ENCODE results near the gene ARF1.

The ARF1 gene

DNA sequence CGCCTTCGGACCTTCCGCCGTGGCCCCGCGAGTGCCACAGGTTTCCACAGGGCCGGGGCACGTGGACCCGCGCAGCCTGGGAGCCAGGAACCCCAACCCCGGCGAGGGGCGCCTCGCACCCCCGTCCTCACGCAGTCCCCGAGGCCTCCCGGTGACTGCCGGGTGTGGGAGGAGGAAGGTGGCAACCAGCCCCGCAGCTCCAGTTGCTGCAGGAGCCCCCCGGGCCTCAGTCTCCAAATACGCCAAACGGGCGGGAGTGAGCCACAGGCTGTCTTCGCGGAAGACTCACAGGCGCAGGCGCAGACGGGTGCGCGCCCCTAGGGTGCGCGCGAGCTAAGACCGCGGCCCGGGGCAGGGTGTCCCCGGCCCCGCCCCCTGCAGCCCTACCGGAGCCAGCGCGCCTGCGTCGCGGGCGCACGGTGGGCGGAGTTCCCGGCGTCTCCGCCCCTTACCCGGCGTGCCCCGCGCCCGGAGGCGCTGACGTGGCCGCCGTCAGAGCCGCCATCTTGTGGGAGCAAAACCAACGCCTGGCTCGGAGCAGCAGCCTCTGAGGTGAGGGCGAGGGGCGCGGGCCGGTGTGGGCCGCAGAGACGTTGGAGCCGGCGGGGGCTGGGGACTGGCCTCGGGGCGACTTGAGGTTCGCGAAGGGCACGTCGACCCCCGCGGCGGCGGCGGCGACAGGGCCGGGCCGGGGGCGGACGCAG, at the start of gene ARF1:
ARF1 (plus strand) TSS at position 495 of the 704 bp plus-strand sequence. CDS start 14,407 bp downstream, outside the sequence.
- DNase-seq = peak; percentile 67

DNA sequence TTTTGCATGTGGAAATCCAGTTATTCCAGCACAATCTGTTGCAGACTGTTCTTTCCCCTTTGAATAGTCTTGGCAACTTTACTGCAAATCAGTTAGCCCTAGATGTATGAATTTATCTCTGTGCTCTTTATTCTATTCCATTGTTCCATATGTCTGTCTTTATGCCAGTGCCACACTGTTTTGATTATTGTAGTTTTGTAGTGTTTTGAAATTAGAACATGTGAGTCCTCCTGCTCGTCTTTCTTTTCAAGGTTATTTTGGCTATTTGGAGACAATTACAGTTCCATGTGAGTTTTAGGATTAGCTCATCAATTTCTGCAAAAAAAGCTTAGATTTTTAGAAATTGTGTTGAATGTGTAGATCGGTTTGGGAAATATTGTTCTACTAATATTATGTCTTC, 49.1 kb upstream of the ARF1 start:
- DNase-seq = no peak

DNA sequence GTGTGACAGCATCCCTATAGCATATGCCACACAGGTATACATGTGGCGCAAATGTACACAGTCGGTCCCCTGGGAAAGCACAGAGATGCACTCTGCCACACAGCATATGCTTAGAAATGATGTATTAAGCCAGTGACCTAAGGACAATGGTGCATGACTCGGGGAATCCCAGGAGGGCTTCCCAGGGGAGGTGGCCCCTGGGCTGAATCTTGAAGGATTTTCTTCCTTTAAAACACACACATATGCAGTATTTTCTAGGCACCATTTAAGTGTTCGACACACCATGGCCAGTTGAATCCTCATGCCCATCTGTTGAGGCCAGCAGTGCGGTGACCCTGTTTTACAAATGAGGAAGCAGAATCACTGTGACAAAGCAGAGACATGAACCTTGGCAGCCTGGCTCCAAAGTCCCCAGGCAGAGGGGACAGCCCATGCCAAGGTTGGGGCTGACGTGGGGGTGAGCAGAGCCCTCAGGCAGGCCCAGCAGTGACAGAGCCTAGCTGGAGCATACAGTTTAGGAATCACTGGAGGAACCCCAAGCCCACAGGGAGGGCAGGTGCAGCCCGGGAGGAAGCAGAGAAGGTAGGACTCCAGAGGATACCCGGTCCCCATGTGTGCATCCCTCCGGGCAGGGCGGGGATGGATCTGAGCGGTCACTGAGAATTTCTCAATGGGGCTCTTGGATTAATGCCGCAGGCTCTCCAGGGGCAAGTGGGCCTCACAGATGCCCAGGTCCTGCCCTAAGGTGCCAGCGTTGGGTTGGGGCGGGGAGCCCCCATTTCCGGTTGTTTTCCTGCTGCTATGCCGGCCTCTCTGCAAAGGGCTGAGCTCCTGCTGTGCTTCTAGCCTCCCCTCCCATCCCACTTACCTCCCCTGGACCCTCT, 47.3 kb upstream of the ARF1 start:
- DNase-seq = no peak

DNA sequence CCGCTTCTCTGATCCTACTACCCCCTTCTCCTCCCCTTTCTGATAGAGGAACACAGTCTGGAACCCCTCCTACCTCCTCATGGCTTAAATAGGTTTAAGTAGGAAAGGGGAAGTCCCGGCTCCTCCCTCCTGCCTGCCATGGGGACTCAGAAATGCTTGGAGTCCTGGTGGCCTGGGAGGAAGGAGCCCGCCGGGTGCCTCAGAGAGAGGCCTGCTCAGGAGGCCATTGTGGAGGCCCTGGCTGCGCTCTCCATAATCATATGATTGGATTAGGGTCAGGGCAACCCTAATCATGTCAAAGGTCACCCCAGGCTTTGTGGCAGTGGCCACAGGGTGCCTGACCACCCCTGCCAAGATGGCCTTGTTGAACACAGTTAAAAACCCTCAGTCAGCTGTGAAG, 46.7 kb upstream of the ARF1 start:
- no peak for DNase-seq

DNA sequence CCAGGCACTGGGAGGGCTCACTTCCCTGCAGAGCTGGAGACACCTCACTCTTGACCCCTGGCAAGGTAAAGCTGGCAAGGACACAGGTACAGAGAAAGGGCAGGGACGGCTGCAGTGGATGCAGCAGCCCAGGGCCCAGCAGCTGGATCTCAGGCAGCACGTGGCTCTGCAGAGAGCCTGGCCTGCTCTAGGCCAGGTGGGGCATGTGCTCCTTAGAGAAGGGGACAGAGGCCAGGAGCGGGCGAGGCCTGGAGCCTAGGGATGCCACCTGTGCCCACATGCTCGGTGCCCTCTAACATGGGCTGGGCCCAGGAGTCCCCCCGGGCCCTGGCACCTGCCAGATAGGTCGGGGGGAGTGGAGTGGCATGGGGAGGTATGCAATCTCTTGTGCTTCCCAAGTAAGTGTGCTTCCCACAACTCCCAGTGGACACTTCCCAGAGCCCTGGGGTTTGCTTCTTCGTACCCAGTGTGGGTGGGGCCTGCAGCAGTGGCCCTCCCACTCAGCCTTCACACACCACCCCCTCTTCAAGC, 45.7 kb upstream of the ARF1 start:
- DNase-seq = no peak

DNA sequence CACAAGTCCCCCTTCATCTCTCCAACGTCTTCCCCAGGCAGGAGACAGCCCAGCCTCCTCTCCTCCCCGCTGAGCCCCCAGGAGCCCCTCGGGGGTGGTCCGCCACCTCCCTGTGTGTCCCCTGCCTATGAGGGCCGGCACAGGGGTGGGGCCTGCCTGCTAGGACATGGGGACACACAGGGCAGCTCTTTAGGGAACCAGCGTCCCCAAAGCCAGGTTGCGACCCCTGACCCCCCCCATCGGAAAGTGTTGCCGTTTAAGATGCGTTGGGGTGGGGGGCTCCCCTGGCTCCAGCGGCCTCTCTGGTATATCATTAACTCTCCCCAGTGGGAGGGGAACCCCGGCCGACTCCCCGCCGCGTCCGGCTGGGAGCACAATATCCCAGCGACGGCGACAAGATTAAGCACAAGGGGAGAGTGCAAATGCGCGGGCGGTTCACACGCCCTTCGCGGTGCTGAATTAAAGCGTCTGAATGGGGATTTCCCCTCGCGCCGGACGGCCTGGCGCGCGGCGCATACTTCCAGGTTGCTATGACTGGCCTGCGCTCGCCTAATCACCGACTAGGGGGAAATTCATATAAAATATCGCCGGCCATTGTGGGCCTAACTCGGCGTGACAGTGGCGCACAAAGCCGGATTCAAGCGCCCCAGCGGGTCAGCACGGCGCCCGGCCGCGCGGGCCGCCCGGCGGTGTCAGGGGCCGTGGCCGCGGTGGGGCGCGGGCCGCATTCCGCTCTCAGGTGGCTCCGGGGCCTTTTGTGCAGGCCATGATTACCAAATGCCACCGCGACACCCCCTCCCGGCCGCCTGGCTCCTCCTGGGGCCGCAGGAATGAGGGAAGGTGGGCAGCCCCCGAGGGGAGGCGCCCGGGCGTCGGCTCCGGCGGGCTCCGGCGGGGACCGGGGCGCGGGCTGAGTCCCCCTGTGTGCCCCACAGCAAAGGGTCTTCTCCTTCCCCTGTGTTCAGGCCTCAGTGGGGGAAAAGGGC, 44.8 kb upstream of the ARF1 start:
- DNase-seq = no peak

DNA sequence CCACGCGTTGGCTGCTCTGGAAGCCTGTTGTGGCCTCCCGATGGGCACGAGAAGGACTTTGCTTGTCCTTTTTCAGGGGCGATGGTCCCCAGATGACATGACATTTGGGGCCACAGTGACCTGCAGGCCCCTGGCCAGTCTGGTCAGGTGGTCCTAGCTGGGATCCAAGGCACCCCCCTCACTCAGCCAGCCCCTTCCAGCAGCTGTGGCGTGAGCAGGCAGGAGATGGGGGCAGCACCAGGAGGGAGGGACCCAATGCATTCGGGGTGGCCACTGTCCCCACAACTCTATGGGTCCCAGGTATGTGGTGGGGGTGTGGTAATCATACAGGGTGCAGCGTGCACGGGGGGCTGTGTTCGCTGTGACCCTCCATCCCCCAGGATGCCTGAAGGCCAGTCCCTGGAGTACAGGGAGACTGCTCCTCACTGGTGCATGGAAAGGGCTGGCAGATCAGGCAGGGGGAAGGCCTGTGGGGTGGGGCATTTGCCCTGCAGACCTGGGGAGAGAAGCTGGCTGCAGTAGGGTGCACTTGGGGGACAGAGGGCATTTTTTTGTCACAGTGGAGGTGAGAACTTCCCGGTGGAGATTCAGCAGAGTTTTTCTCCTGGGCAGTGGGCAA, 44.0 kb upstream of the ARF1 start:
- DNase-seq = no peak

DNA sequence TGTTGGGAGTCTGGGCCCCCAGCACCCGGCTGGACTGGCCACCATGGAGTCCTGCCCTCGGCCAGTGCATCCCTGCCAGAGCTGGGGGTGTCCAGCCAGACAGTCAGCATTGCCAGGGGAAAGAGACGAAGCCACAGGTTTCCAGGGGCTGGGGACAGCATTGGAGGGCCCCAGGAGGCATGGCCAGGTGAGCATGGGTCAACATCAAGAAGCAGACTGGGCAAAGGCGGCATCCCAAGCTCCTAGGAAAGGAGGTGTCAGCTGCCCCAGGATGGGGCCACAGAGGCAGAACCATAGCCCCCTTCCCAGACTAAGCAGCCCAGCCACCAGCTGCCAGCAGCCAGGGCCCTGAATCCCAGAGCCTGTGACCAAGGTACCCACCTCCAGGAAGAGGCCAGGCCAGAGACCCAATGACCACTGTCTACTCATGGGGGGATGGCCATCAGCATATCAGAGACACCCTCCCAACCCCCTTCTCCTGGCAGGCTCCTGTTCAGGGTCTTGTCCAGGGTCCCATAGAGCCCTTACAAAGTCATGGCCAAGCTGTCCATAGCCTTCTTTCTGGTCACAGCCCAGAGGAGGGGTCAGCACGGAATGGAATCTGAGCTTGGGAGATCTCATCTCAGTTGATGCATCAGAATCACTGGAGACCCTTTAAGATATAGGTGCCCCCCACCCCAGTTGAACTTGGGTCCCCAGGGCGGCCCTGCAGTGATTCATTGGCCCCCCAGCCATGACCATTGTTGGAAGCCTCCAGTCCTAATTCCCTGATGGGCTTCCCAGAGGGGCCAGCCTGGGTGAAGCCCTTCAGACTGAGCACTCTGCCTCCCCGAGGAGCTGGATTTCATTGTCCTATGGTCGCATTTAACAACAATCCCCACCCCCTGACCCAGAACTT, 43.3 kb upstream of the ARF1 start:
- no peak for DNase-seq

DNA sequence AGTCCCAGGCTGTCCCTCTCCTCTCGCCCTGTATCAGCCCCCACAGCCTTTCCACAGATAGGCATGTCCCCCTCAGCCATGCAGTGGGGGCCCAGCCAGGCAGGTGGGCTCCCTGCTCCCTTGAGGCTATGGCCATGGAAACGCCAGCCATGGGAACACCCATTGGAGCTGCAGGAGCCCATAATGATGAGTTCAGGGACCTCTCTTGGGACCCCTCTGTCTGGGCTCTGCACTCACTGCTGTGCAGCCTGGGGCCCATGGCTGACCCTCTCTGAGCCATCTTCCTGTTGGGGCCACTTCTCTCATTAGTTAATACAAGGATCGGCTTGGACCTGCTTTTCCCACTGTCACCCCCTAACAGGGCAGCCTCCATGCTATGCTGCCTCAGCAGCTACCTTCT, 42.5 kb upstream of the ARF1 start:
- DNase-seq = no peak

DNA sequence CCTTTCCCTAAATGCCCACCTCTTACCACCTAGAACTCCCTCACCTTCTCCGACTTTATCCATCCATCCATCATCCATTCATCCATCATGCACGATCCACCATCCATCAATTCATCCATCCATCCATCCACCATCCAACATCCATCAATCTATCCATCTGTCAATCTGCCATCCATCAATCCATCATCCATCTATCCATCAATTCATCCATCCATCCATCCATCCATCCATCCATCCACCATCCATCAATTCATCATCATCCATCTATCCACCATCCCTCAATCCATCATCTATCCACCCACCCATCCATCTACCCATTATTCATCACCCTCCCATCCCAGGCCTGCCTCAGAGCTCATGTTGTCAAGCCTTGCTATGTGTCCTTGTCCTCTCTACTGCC, 41.2 kb upstream of the ARF1 start:
- no peak for DNase-seq

DNA sequence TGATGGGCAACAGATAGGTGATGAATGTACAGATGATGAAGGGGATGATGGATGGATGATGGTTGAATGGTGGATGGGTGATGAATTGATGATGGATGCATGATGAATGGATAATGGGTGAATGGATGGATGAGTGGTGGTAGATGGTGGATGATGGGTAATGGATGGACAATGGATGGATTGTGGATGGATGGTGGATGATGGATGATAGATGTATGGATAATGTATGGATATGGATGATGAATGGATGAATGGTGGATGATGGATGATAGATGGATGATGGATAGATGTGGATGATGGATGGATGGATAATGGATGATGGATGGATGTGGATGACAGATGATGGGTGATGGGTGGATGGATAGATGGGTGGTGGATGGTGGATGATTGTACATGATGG, 40.0 kb upstream of the ARF1 start:
- DNase-seq = no peak

DNA sequence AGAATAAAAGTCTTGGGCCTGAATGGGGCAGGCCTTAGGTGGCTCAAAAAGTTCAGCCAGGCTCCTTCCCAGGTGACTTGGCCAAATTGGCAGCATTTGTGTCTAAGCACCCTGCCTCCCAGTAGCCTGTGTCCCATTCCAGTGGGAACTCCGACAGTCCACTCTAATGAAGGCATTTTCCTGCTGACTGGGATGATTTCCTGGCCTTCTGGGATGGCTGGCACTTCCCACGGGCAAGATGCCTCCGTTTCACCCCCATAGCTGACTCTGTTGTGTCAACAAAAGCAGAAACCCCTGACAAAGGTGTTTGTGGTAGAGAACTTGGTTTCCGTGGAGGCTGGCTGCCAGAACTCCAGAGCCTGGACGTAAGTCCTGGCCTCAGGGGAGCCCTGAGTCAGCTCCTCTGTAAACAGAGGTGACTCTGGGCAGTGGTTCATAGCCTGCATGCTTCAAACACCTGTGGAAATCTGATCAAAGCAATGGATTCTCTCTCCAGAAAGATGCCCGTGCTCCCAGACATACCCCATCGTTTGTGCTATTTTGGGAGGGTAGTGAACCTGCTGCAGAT, 39.1 kb upstream of the ARF1 start:
- DNase-seq = peak; percentile 6

DNA sequence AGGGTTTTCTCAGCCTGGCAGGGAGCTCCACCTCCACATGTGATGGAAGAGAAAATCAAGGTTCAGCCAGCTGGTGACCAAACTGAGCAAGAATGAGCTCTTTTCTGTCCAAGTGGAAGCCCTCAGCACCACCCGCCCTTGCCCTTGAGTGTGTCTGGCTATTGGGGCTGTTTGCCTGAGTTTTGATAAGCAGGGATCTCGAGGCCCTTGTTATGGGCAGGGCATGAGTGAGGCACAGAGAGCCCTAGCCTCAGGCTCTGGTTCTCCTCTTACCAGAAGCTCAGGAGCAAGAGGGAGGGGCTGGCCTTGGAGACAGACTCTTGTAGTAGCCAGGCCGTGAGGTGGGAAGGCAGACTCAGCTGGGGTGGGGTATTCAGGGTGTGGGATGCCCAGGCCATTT, 37.5 kb upstream of the ARF1 start:
- DNase-seq = no peak

DNA sequence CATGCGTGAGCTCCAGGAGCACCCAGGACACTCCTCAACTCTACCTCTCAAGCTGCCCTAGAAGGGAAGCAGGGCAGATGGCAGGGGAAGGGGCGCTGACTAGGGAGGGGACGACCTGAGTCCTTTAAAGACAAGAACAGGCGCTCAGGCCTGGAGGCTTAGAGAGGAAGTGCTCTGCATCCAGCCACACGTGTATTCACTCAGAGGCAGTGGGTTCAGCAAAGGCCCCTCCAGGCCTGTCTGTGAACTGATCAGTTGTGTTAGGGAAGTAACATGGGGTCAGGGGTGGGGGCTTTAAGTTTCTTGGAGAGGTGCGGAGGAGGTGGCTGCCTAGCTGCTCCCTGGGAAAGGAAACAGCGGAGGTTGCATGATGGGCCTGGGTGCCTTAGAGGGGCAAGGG, 37.1 kb upstream of the ARF1 start:
- DNase-seq = no peak

DNA sequence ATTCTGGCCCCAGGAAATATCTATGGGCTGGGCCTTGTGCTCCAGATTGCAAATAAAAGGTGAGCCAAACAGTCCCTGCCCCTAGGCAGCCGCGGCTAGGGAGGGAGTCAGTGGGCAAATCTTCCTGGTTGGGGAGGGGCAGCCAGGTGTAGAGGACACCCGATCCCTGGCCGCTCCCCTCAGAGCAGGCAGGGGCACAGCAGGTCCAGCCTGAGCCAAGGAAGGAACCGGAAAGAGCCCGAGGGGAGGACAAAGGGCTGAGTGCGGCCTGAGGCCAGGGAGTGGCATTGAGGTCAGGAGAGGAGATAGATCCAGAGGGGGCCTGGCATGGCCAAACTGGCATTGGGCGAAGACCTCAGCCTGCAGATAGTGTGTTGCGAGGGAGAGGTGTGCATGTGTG, 36.6 kb upstream of the ARF1 start:
- DNase-seq = no peak

DNA sequence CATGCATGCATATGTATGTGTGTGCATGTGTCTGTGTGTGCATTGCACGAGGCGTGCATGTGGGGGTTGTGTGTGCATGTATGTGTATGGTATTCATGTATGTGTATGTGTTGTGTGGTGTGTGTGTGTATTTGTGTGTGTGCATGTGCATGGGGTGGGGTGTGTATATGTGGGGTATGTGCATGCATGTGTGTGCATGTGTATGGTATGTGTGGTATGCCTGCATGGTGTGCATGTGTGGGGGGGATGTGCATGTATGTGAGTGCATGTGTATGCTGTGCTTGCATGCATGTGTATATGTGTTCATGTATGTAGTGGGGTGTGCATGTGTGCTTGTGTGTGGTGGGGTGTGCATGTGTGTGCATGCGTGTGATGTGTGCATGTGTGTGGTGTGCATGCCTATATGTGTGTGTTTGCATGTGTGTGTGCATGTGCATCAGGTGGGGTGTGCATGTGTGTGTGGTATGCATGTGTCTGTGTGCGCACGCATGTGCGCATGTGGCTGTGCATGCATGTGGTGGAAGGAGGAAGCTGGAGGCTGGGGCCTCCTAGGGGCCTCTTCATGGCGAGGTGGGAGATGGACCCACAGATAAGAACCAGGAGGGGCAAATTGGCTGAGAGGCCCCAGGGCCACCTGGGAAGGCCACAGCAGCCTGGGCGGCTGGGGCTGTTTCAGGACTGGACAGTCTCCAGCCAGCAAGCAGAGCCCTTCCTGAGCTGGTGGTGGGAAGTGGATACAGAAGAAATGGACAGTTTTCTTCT, 35.9 kb upstream of the ARF1 start:
- DNase-seq = no peak

DNA sequence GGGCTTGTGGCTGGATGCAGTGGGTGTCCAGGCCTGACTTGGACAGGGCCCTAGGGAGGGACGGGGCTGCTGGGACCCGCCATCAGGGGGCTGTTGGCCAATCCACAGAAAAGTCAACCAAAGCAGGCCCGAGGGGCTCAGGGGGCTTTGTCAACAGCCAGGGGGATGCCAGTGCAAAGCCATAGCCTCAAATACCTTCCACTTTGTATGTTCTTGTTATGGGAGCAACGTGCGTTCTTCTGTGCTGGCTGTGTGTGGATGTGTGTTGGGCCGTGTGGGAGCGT, 35.4 kb upstream of the ARF1 start:
- no peak for DNase-seq

DNA sequence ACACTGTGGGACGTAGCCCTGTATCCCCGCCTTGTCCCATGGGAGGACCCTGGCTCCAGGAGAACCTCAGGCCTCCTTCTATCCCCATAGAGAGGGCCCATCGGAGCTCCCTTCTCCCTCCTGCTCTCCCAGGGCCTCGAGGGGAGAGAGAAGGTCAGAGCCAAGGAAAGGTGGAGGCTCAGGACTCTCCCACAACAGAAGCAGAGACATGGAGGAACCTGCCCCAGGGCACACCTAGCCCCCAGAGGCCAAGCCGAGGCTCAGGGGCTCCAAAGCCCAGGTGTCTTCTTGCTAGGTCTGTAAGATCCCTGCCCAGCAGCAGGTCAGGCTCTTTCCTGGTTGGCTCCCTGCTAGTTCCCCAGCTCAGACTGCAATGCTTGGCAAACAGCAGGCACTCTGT, 34.4 kb upstream of the ARF1 start:
- no peak for DNase-seq

DNA sequence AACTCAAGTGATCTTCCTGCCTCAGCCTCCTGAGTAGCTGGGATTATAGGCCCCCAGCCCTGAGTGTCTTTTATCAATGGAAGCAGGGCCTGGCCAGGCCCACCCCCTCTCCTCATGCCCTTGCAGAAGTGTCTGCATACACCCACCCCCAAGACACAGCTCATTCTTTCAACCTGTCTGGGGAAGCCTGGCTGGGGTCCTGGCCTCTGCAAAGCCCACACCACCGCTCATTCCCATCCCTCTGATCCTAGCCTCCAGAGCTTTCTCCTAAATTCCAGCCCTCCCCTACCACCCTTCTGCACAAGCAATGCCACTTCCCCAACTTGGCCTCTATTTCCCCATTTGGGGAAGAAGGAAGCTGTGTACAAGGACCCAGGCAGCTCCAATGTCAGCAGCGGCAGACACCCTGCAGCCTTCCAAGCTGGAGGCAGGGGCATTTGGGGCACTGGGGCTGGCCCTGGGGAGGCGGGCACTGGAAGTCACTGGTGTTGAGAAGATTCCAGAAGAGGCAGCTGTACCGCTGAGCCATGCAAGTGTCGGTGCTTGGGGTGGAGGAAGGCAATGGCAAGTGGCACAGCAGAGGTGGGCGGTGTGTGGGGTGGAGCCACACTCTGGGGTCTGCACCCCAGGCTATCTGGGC, 33.7 kb upstream of the ARF1 start:
- no peak for DNase-seq
